Spleen (tissue), 7 donors: ENCODE data around the gene TNPO3.

Source experiments
- CTCF ChIP-seq, 11 experiments: fragments of 200-600 bp in 7 of 11; fragments of 450-650 bp in 4 of 11; sonication (generic) in 4 of 11; IDR thresholded peaks in 8 of 11; conservative IDR thresholded peaks in 3 of 11; 1 replicate in 7 of 11; 2 replicates in 4 of 11; pipeline versions ENCODE4 v1.4.0 to v1.8.0; 2016 to 2021; ENCODE audit warnings: antibody characterized with exemption in 11 of 11, inconsistent platforms in 4 of 11, mild to moderate bottlenecking in 1 of 11
- POLR2AphosphoS5 ChIP-seq, 3 donors: sonication (generic); formaldehyde crosslinking; IDR thresholded peaks; one replicate each; pipeline ENCODE4 v1.5.1; 2017; ENCODE audit warnings: antibody characterized with exemption in 3 of 3
- donor health status: DM: no; HTN: no; CAD: no; lungs with moderate emphysema.
- donor health status: DM: no; HTN: no; CAD: no.
- donor health status: DM: no; HTN: no; CAD: no.

- no peak for TF ChIP-seq CTCF (IDR thresholded peaks at IDR 0.05 in 8 of 11, conservative IDR thresholded peaks at IDR 0.05 in 3 of 11)
- TF ChIP-seq POLR2AphosphoS5 (IDR thresholded peaks at IDR 0.05) = no peak
These were observed 46.1 kb downstream of the TNPO3 start for GRCh38 chr7:129008645-129009414.
